GM18511 (cell line): ENCODE data around the gene FMN2.

Experiments
- ATAC-seq: cut with Tn5 transposase; IDR thresholded peaks from one replicate; pipeline ENCODE4 v1.9.1; 2021; ENCODE audit warnings: mild to moderate bottlenecking, moderate library complexity; ENCODE audit not compliant: unreplicated experiment

FMN2 gene

GRCh38 chr1:240474133-240474614 is 382.5 kb downstream of the FMN2 start:
- ATAC-seq = no peak

- ATAC-seq = no peak
Measured at GRCh38 chr1:240475832-240476231, 384.1 kb downstream of the FMN2 start.

- ATAC-seq = no peak
Measured at GRCh38 chr1:240478536-240478935, 386.9 kb downstream of the FMN2 start.

- ATAC-seq = no peak
Measured at GRCh38 chr1:240484804-240485443, 393.2 kb downstream of the FMN2 start.

GRCh38 chr1:240486611-240487010 is 394.9 kb downstream of the FMN2 start:
- no peak for ATAC-seq

GRCh38 chr1:240487493-240487892 is 395.8 kb downstream of the FMN2 start:
- no peak for ATAC-seq

GRCh38 chr1:240491156-240491555 is 399.5 kb downstream of the FMN2 start:
- no peak for ATAC-seq

GRCh38 chr1:240491796-240492195 is 400.1 kb downstream of the FMN2 start:
- no peak for ATAC-seq

- no peak for ATAC-seq
Measured at GRCh38 chr1:240492832-240493440, 401.3 kb downstream of the FMN2 start.

- ATAC-seq = no peak
Measured at GRCh38 chr1:240495601-240496000, 403.9 kb downstream of the FMN2 start.

- no peak for ATAC-seq
Measured at GRCh38 chr1:240496356-240496755, 404.7 kb downstream of the FMN2 start.

GRCh38 chr1:240496941-240497340 is 405.3 kb downstream of the FMN2 start:
- no peak for ATAC-seq

- no peak for ATAC-seq
Measured at GRCh38 chr1:240497908-240498307, 406.2 kb downstream of the FMN2 start.

GRCh38 chr1:240498335-240498734 is 406.7 kb downstream of the FMN2 start:
- ATAC-seq = no peak

GRCh38 chr1:240499012-240499411 is 407.3 kb downstream of the FMN2 start:
- ATAC-seq = no peak

- ATAC-seq = no peak
Measured at GRCh38 chr1:240500647-240501046, 409.0 kb downstream of the FMN2 start.

- ATAC-seq = no peak
Measured at GRCh38 chr1:240501115-240501514, 409.4 kb downstream of the FMN2 start.

GRCh38 chr1:240503036-240503435 is 411.4 kb downstream of the FMN2 start:
- ATAC-seq = no peak

GRCh38 chr1:240503558-240503957 is 411.9 kb downstream of the FMN2 start:
- no peak for ATAC-seq

GRCh38 chr1:240506176-240506575 is 414.5 kb downstream of the FMN2 start:
- no peak for ATAC-seq

GRCh38 chr1:240508201-240508600 is 416.5 kb downstream of the FMN2 start:
- ATAC-seq = no peak

GRCh38 chr1:240508950-240509349 is 417.3 kb downstream of the FMN2 start:
- no peak for ATAC-seq

- ATAC-seq = no peak
Measured at GRCh38 chr1:240511789-240512188, 420.1 kb downstream of the FMN2 start.
